Activated CD8-positive, alpha-beta T cell treated with anti-CD3 and anti-CD28 coated beads for 36 hours (primary cell): ENCODE measurements around the gene TBXA2R. TPM values are rescaled to one million over a fixed set of nuclear protein-coding genes. Genes with fewer than 3 reads are reported as not detected.

Experiments used
- ATAC-seq: fragments of 200-7000 bp; cut with Tn5 transposase; one replicate; pipeline ENCODE4 v1.10.0; 2021; ENCODE audit warnings: mild to moderate bottlenecking, moderate library complexity
- CTCF ChIA-PET: fragments of 350-600 bp; sonication (Branson Sonifier 250); formaldehyde crosslinking; loops from one replicate; lab custom pipeline; 2021; ENCODE audit warnings: antibody characterized with exemption; lab: Charles Lee
- POLR2A ChIA-PET: fragments of 350-600 bp; sonication (Branson Sonifier 250); formaldehyde crosslinking; loops from one replicate; lab custom pipeline; 2021; ENCODE audit warnings: antibody characterized with exemption; lab: Charles Lee
- DNase-seq: peaks from one replicate; pipeline ENCODE4 v3.0.0-alpha.2; 2020
- H3K27ac Mint-ChIP-seq: one replicate; pipeline ENCODE4 v1.8.0; 2021; ENCODE audit warnings: mild to moderate bottlenecking, mixed read lengths
- H3K27me3 Mint-ChIP-seq: one replicate; pipeline ENCODE4 v1.8.0; 2021; ENCODE audit warnings: mixed read lengths
- H3K36me3 Mint-ChIP-seq: one replicate; pipeline ENCODE4 v1.8.0; 2021; ENCODE audit warnings: low read depth, mixed read lengths
- H3K4me1 Mint-ChIP-seq: one replicate; pipeline ENCODE4 v1.8.0; 2021; ENCODE audit warnings: low read depth, mixed read lengths
- H3K4me3 Mint-ChIP-seq: one replicate; pipeline ENCODE4 v1.8.0; 2021; ENCODE audit warnings: mild to moderate bottlenecking, moderate library complexity, mixed read lengths
- H3K9me3 Mint-ChIP-seq: one replicate; pipeline ENCODE4 v1.8.0; 2021; ENCODE audit warnings: mixed read lengths
- CTCF ChIP-seq: fragments of 200-600 bp; IDR thresholded peaks from one replicate; pipeline ENCODE4 v1.8.0; 2022; ENCODE audit warnings: antibody characterized with exemption, mild to moderate bottlenecking
- intact Hi-C: fragments of 100-400 bp; cut with micrococcal nuclease; formaldehyde crosslinking; loops from one replicate; pipeline ENCODE4 v1.10.0; 2022
- total RNA-seq, 2 experiments: library from RNA; stranded (reverse); gene quantifications; one replicate each; pipeline ENCODE4 v1.2.3, GENCODE V29; 2021

TBXA2R gene
- total RNA-seq, 2 experiments from 2014 or later = 2.7 to 3.0 TPM

GRCh38 chr19:3556978-3557460 lies 49.7 kb downstream of the TBXA2R start:
- H3K9me3 Mint-ChIP-seq = no peaks in the 10 kb centered on the region
- peaks cover 12% of the 10 kb centered on the region for H3K36me3 Mint-ChIP-seq
- intact Hi-C loops = no loop called here

GRCh38 chr19:3556423-3556977 lies 50.2 kb downstream of the TBXA2R start:
- no peak for TF ChIP-seq CTCF
- POLR2A ChIA-PET = interaction anchor here (0.6 to 2.2 kb wide), 12 partner anchors 8 to 421 kb away, joined by 3 to 8 read pairs (median 3); no protein-coding TSS in a partner anchor
- H3K36me3 Mint-ChIP-seq = peaks cover 12% of the 10 kb centered on the region
- DNase-seq (no peak), ATAC-seq (peak; percentile 2)
- no peaks in the 10 kb centered on the region for H3K9me3 Mint-ChIP-seq
- H3K27me3 Mint-ChIP-seq = no peaks in the 10 kb centered on the region
- H3K4me3 Mint-ChIP-seq = peak overlapping the region; percentile 92
- H3K4me1 Mint-ChIP-seq = peaks cover 33% of the 10 kb centered on the region
- intact Hi-C loops = no loop called here
- H3K27ac Mint-ChIP-seq = peak overlapping the region; percentile 79
- CTCF ChIA-PET = interaction anchor here (0.8 to 5.6 kb wide), 5 partner anchors 11 to 1904 kb away, joined by 3 to 56 read pairs (median 5); partner anchors contain the start of genes GIPC3 and TCF3

More at GRCh38 chr19:3556978-3557460, 49.7 kb downstream of the TBXA2R start:
- DNase-seq (peak; percentile 80), ATAC-seq (peak; percentile 50)
- POLR2A ChIA-PET = interaction anchor here (0.7 to 2.2 kb wide), 11 partner anchors 9 to 140 kb away, joined by 3 to 8 read pairs (median 3); no protein-coding TSS in a partner anchor
- Mint-ChIP-seq H3K4me1 (peaks cover 28% of the 10 kb centered on the region), H3K27me3 (no peaks in the 10 kb centered on the region), H3K27ac (peak overlapping the region; percentile 79), H3K4me3 (peak overlapping the region; percentile 92)
- peak; percentile 35 for TF ChIP-seq CTCF
- CTCF ChIA-PET = interaction anchor here (0.8 to 5.6 kb wide), 5 partner anchors 11 to 1905 kb away, joined by 3 to 56 read pairs (median 5); partner anchors contain the start of genes GIPC3 and TCF3

GRCh38 chr19:3555653-3556422 lies 50.8 kb downstream of the TBXA2R start:
- peaks cover 34% of the 10 kb centered on the region for H3K4me1 Mint-ChIP-seq
- H3K36me3 Mint-ChIP-seq = peaks cover 13% of the 10 kb centered on the region
- CTCF ChIA-PET = interaction anchor here (0.8 to 5.6 kb wide), 5 partner anchors 10 to 1903 kb away, joined by 3 to 56 read pairs (median 5); partner anchors contain the start of genes GIPC3 and TCF3
- intact Hi-C loops = no loop called here
- TF ChIP-seq CTCF = no peak
- H3K27me3 Mint-ChIP-seq = no peaks in the 10 kb centered on the region
- DNase-seq (no peak), ATAC-seq (no peak)
- peak overlapping the region; percentile 79 for H3K27ac Mint-ChIP-seq
- peak overlapping the region; percentile 92 for H3K4me3 Mint-ChIP-seq
- H3K9me3 Mint-ChIP-seq = no peaks in the 10 kb centered on the region
- POLR2A ChIA-PET = interaction anchor here (0.6 to 2.2 kb wide), 9 partner anchors 11 to 422 kb away, joined by 3 to 8 read pairs (median 3); partner anchors contain the start of gene TEKTIP1

- DNase-seq = peak; percentile 48
- ChIA-PET CTCF (interaction anchor here (0.6 to 5.6 kb wide), 3 partner anchors 8 to 68 kb away, joined by 3 to 56 read pairs (median 3); no protein-coding TSS in a partner anchor), POLR2A (interaction anchor here (0.8 to 1.8 kb wide), 5 partner anchors 12 to 73 kb away, joined by 3 to 6 read pairs (median 3); partner anchors contain the start of genes GIPC3 and TEKTIP1)
- peaks cover 36% of the 10 kb centered on the region for H3K4me1 Mint-ChIP-seq
- H3K4me3 Mint-ChIP-seq = peak overlapping the region; percentile 92
- H3K36me3 Mint-ChIP-seq = peaks cover 15% of the 10 kb centered on the region
- peak overlapping the region; percentile 93 for H3K27ac Mint-ChIP-seq
- intact Hi-C loops = no loop called here
- no peaks in the 10 kb centered on the region for H3K27me3 Mint-ChIP-seq
- no peak for TF ChIP-seq CTCF
- H3K9me3 Mint-ChIP-seq = no peaks in the 10 kb centered on the region
- ATAC-seq = no peak
These were observed 52.2 kb downstream of the TBXA2R start for GRCh38 chr19:3554254-3555083.
